ENCODE measurements around the gene STX8.

STX8 gene

GRCh38 chr17:9538626-9539025, 37.0 kb downstream of the STX8 start:
- Histone ChIP-seq H3K36me3 (ENCODE audit: control insufficient read depth in 2 of 2, insufficient read depth in 1 of 2, low read length in 2 of 2) (peaks cover 0 to 4% of the 10 kb centered on the region in 2 experiments; a peak in 1 of 3 replicates), H3K9me3 (ENCODE audit: control insufficient read depth, insufficient read depth, low read depth, low read length) (no peaks in the 10 kb centered on the region), H3K27ac (ENCODE audit: extremely low read depth, low read depth, low read length) (no peak overlapping the region), H3K4me1 (ENCODE audit: control insufficient read depth, insufficient read depth, low read length) (no peaks in the 10 kb centered on the region), H3K4me3 (ENCODE audit: low read depth, low read length) (no peak overlapping the region)
- ChIA-PET CTCF (interaction anchor here (0.6 to 1.3 kb wide), 4 partner anchors 15 to 756 kb away, joined by 3 to 5 read pairs (median 3); no protein-coding TSS in a partner anchor), POLR2A (no interaction called here)
- TF ChIP-seq ZNF174 (tag by site-specific recombination; IDR thresholded peaks at IDR 0.05) (no peak), ZNF548 (tag by site-specific recombination; IDR thresholded peaks at IDR 0.05) (no peak), ZNF19 (tag by site-specific recombination; IDR thresholded peaks at IDR 0.05; ENCODE audit: low read depth) (no peak), ZNF521 (tag by site-specific recombination; IDR thresholded peaks at IDR 0.05) (no peak), ZNF571 (tag by site-specific recombination; IDR thresholded peaks at IDR 0.05) (no peak), GLIS1 (tag by site-specific recombination; IDR thresholded peaks at IDR 0.05) (no peak), ZNF785 (tag by site-specific recombination; IDR thresholded peaks at IDR 0.05) (no peak), ZNF623 (tag by site-specific recombination; IDR thresholded peaks at IDR 0.05) (no peak)

- Histone ChIP-seq H3K36me3 (ENCODE audit: control insufficient read depth in 2 of 2, insufficient read depth in 1 of 2, low read length in 2 of 2) (peaks cover 0 to 4% of the 10 kb centered on the region in 2 experiments; a peak in 1 of 3 replicates), H3K27ac (ENCODE audit: extremely low read depth, low read depth, low read length) (no peak overlapping the region), H3K4me3 (ENCODE audit: low read depth, low read length) (no peak overlapping the region), H3K9me3 (ENCODE audit: control insufficient read depth, insufficient read depth, low read depth, low read length) (no peaks in the 10 kb centered on the region), H3K4me1 (ENCODE audit: control insufficient read depth, insufficient read depth, low read length) (no peaks in the 10 kb centered on the region)
- POLR2A ChIA-PET, result no interaction called here
- no peak for TF ChIP-seq ZNF488 (tag by site-specific recombination; IDR thresholded peaks at IDR 0.05)
- no peak for TF ChIP-seq PRDM10 (tag by site-specific recombination; IDR thresholded peaks at IDR 0.05)
- TF ChIP-seq ZNF677 (tag by site-specific recombination; IDR thresholded peaks at IDR 0.05), result no peak
- no peak for TF ChIP-seq ZNF777 (tag by site-specific recombination; IDR thresholded peaks at IDR 0.05; ENCODE audit: borderline replicate concordance)
- no peak for TF ChIP-seq ZNF701 (tag by site-specific recombination; IDR thresholded peaks at IDR 0.05)
- TF ChIP-seq ZNF670 (tag by site-specific recombination; IDR thresholded peaks at IDR 0.05; ENCODE audit: low read depth), result no peak
- TF ChIP-seq ZNF148 (tag by site-specific recombination; IDR thresholded peaks at IDR 0.05; ENCODE audit: borderline replicate concordance), result no peak
- TF ChIP-seq KLF7 (tag by site-specific recombination; IDR thresholded peaks at IDR 0.05; ENCODE audit: borderline replicate concordance), result no peak
- TF ChIP-seq ATF2 (tag by site-specific recombination; IDR thresholded peaks at IDR 0.05; ENCODE audit: low read depth), result no peak
- TF ChIP-seq ZNF112 (tag by site-specific recombination; IDR thresholded peaks at IDR 0.05), result no peak
- CTCF ChIA-PET, result interaction anchor here (0.6 to 1.3 kb wide), 5 partner anchors 8 to 421 kb away, joined by 3 to 4 read pairs (median 4); no protein-coding TSS in a partner anchor
Measured at GRCh38 chr17:9537177-9537776, 38.3 kb downstream of the STX8 start.

All from HEK293 (cell line).